ENCODE measurements around the gene FRY. TPM values are rescaled to one million over a fixed set of nuclear protein-coding genes. Genes with fewer than 3 reads are reported as not detected.

Gene FRY
- total and polyA plus RNA-seq, 10 of the 15 experiments (the other 5 are each of a cell fraction or from before 2014, with no cell fraction given), result 0.18 to 1.4 (median 0.30) TPM

DNA sequence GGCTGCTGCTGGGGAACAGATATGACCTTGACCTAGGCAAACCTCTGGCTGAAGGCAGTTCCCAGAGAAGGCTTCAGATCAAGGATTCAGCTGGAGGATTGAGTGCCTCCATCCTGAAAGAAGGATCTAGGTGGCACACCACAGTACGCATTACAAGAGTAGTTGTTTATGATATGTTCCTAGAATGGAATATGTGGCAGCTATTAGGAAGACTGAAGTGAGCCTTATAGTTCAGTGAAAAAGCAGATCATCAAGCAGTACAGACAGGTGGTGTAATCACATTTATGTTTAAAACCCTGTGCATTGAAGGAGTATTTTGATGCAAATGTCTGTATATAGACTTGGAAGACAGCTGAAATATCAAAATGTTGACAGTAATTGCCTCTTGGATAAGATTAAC, 167.6 kb downstream of the FRY start:
- ChIA-PET RAD21 (ENCODE audit: unreplicated experiment) (no interaction called here), CTCF (no interaction called here), SMC1A (ENCODE audit: uncharacterized antibody, unreplicated experiment) (no interaction called here), POLR2A (no interaction called here)
- H3K79me2 ChIP-seq (ENCODE audit: control insufficient read depth, insufficient read depth, low read length), result no peaks in the 10 kb centered on the region
- H3K4me3 ChIP-seq, result no peak overlapping the region
- H3K27ac ChIP-seq (ENCODE audit: control insufficient read depth, insufficient read depth), result no peak overlapping the region
- ATAC-seq (no peak), DNase-seq (ENCODE audit: low read depth, low spot score) (no peak), FAIRE-seq (no peak)
- H3K9me3 ChIP-seq (replicated peaks; ENCODE audit: control insufficient read depth, insufficient read depth, low read length), result no peaks in the 10 kb centered on the region
- WGBS (ENCODE audit: insufficient coverage, insufficient replicate concordance, low lambda C conversion rate, missing lambda C conversion rate), result 31% methylated on average over 1 of the region's 1 CpG
- no peaks in the 10 kb centered on the region for H4K20me1 ChIP-seq (ENCODE audit: control insufficient read depth, insufficient read depth)
- no peaks in the 10 kb centered on the region for H3K36me3 ChIP-seq (ENCODE audit: control insufficient read depth in 2 of 2, insufficient read depth in 2 of 2, low read length in 1 of 2)
- BruUV-seq (replicated peaks), result no TSS peak
- H3K4me2 ChIP-seq (ENCODE audit: control insufficient read depth, insufficient read depth), result no peak overlapping the region
- H3K4me1 ChIP-seq (ENCODE audit: control insufficient read depth, insufficient read depth, low read length), result no peaks in the 10 kb centered on the region
- intact Hi-C loops (cut with micrococcal nuclease; ENCODE audit: unreplicated experiment), result no loop called here
- peaks cover 0 to 2% of the 10 kb centered on the region in 2 experiments; a peak in 1 of 4 replicates for H3K27me3 ChIP-seq (replicated peaks in 1 of 2; ENCODE audit: control insufficient read depth in 2 of 2, insufficient read depth in 2 of 2, low read length in 1 of 2)
- no peak overlapping the region for H3K9ac ChIP-seq (ENCODE audit: control insufficient read depth, insufficient read depth, low read length)
- in situ Hi-C loops (cut with MboI), result no loop called here
- H2AFZ ChIP-seq (ENCODE audit: control insufficient read depth, low read depth, low read length), result no peak overlapping the region
- TF ChIP-seq YBX1 (IDR thresholded peaks at IDR 0.05) (no peak), FOXK2 (IDR thresholded peaks at IDR 0.05) (no peak), SUPT20H (IDR thresholded peaks at IDR 0.05; ENCODE audit: borderline replicate concordance, control insufficient read depth, low read depth, low read length) (no peak), ESRRA (IDR thresholded peaks at IDR 0.05; ENCODE audit: low read length) (no peak), ZNF207 (IDR thresholded peaks at IDR 0.05; ENCODE audit: borderline replicate concordance) (no peak), FOS (IDR thresholded peaks at IDR 0.05; ENCODE audit: borderline replicate concordance, extremely low read depth, insufficient read length) (no peak), MEF2A (IDR thresholded peaks at IDR 0.05; ENCODE audit: insufficient read depth, low read depth, low read length) (no peak), POU2F2 (IDR thresholded peaks at IDR 0.05; ENCODE audit: borderline replicate concordance, low read depth, low read length) (no peak), ZNF24 (IDR thresholded peaks at IDR 0.05) (no peak), MTA3 (IDR thresholded peaks at IDR 0.05; ENCODE audit: borderline replicate concordance, low read length) (no peak)
- TF ChIP-seq, protein P1, sequence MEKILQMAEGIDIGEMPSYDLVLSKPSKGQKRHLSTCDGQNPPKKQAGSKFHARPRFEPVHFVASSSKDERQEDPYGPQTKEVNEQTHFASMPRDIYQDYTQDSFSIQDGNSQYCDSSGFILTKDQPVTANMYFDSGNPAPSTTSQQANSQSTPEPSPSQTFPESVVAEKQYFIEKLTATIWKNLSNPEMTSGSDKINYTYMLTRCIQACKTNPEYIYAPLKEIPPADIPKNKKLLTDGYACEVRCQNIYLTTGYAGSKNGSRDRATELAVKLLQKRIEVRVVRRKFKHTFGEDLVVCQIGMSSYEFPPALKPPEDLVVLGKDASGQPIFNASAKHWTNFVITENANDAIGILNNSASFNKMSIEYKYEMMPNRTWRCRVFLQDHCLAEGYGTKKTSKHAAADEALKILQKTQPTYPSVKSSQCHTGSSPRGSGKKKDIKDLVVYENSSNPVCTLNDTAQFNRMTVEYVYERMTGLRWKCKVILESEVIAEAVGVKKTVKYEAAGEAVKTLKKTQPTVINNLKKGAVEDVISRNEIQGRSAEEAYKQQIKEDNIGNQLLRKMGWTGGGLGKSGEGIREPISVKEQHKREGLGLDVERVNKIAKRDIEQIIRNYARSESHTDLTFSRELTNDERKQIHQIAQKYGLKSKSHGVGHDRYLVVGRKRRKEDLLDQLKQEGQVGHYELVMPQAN (conservative IDR thresholded peaks at IDR 0.05), result no peak
- TF ChIP-seq, protein P2, sequence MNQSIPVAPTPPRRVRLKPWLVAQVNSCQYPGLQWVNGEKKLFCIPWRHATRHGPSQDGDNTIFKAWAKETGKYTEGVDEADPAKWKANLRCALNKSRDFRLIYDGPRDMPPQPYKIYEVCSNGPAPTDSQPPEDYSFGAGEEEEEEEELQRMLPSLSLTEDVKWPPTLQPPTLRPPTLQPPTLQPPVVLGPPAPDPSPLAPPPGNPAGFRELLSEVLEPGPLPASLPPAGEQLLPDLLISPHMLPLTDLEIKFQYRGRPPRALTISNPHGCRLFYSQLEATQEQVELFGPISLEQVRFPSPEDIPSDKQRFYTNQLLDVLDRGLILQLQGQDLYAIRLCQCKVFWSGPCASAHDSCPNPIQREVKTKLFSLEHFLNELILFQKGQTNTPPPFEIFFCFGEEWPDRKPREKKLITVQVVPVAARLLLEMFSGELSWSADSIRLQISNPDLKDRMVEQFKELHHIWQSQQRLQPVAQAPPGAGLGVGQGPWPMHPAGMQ (IDR thresholded peaks at IDR 0.05; ENCODE audit: borderline replicate concordance), result no peak
- TF ChIP-seq, protein P3, sequence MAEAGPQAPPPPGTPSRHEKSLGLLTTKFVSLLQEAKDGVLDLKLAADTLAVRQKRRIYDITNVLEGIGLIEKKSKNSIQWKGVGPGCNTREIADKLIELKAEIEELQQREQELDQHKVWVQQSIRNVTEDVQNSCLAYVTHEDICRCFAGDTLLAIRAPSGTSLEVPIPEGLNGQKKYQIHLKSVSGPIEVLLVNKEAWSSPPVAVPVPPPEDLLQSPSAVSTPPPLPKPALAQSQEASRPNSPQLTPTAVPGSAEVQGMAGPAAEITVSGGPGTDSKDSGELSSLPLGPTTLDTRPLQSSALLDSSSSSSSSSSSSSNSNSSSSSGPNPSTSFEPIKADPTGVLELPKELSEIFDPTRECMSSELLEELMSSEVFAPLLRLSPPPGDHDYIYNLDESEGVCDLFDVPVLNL (IDR thresholded peaks at IDR 0.05; ENCODE audit: low read depth, low read length), result no peak
- TF ChIP-seq, protein P4, sequence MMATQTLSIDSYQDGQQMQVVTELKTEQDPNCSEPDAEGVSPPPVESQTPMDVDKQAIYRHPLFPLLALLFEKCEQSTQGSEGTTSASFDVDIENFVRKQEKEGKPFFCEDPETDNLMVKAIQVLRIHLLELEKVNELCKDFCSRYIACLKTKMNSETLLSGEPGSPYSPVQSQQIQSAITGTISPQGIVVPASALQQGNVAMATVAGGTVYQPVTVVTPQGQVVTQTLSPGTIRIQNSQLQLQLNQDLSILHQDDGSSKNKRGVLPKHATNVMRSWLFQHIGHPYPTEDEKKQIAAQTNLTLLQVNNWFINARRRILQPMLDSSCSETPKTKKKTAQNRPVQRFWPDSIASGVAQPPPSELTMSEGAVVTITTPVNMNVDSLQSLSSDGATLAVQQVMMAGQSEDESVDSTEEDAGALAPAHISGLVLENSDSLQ (IDR thresholded peaks at IDR 0.05), result no peak
- TF ChIP-seq, protein P5, sequence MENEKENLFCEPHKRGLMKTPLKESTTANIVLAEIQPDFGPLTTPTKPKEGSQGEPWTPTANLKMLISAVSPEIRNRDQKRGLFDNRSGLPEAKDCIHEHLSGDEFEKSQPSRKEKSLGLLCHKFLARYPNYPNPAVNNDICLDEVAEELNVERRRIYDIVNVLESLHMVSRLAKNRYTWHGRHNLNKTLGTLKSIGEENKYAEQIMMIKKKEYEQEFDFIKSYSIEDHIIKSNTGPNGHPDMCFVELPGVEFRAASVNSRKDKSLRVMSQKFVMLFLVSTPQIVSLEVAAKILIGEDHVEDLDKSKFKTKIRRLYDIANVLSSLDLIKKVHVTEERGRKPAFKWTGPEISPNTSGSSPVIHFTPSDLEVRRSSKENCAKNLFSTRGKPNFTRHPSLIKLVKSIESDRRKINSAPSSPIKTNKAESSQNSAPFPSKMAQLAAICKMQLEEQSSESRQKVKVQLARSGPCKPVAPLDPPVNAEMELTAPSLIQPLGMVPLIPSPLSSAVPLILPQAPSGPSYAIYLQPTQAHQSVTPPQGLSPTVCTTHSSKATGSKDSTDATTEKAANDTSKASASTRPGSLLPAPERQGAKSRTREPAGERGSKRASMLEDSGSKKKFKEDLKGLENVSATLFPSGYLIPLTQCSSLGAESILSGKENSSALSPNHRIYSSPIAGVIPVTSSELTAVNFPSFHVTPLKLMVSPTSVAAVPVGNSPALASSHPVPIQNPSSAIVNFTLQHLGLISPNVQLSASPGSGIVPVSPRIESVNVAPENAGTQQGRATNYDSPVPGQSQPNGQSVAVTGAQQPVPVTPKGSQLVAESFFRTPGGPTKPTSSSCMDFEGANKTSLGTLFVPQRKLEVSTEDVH (IDR thresholded peaks at IDR 0.05; ENCODE audit: low read depth, partially characterized antibody), result no peak
